ENCODE measurements around the gene DKK3.

The DKK3 gene

DNA sequence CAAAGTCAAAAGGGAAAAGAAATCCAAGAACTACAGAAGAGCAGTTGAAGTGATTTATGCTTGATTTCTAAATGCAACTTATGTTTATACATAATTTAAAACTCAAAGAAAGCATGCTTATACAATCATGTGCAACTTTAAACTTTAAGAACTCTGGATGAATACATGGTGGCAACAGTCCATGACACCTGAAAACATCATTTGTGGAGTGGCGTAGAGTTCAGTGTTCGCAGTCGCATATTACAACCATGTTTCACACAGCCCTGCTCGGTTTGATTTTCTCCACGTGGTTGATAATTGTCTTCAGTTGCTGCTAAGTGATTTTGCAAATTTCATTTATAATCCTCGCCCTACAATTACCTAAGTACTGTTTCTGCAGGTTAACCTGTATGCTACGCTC lies 45.4 kb downstream of the DKK3 start:
- TF ChIP-seq EZH2phosphoT487 (conservative IDR thresholded peaks at IDR 0.05; ENCODE audit: low read length) = no peak
- TF ChIP-seq, protein P1, sequence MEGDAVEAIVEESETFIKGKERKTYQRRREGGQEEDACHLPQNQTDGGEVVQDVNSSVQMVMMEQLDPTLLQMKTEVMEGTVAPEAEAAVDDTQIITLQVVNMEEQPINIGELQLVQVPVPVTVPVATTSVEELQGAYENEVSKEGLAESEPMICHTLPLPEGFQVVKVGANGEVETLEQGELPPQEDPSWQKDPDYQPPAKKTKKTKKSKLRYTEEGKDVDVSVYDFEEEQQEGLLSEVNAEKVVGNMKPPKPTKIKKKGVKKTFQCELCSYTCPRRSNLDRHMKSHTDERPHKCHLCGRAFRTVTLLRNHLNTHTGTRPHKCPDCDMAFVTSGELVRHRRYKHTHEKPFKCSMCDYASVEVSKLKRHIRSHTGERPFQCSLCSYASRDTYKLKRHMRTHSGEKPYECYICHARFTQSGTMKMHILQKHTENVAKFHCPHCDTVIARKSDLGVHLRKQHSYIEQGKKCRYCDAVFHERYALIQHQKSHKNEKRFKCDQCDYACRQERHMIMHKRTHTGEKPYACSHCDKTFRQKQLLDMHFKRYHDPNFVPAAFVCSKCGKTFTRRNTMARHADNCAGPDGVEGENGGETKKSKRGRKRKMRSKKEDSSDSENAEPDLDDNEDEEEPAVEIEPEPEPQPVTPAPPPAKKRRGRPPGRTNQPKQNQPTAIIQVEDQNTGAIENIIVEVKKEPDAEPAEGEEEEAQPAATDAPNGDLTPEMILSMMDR (IDR thresholded peaks at IDR 0.05; ENCODE audit: insufficient read depth, low read length, poor library complexity, severe bottlenecking) = no peak
- no peaks in the 10 kb centered on the region for H3K36me3 ChIP-seq (ENCODE audit: low read length)
- no peaks in the 10 kb centered on the region for H3K27me3 ChIP-seq (ENCODE audit: low read length)
- H4K20me1 ChIP-seq (ENCODE audit: low read depth, low read length) = no peaks in the 10 kb centered on the region
- no peaks in the 10 kb centered on the region for H3K79me2 ChIP-seq (ENCODE audit: insufficient read depth, low read length)
- no peak overlapping the region for H3K9ac ChIP-seq (ENCODE audit: low read length)
- H2AFZ ChIP-seq (ENCODE audit: low read depth, low read length, severe bottlenecking) = no peak overlapping the region
- H3K27ac ChIP-seq (ENCODE audit: low read depth, low read length) = no peak overlapping the region
- no peak overlapping the region for H3K4me2 ChIP-seq (ENCODE audit: low read depth, low read length, poor library complexity, severe bottlenecking)
- H3K4me3 ChIP-seq (ENCODE audit: insufficient read depth, low read length, poor library complexity, severe bottlenecking) = no peak overlapping the region
- H3K9me2 ChIP-seq (replicated peaks; ENCODE audit: insufficient read depth, low read length) = no peaks in the 10 kb centered on the region
- H3K9me3 ChIP-seq (ENCODE audit: insufficient read depth, low read length) = no peaks in the 10 kb centered on the region
- no peaks in the 10 kb centered on the region for H3F3A ChIP-seq (ENCODE audit: insufficient read depth)

DNA sequence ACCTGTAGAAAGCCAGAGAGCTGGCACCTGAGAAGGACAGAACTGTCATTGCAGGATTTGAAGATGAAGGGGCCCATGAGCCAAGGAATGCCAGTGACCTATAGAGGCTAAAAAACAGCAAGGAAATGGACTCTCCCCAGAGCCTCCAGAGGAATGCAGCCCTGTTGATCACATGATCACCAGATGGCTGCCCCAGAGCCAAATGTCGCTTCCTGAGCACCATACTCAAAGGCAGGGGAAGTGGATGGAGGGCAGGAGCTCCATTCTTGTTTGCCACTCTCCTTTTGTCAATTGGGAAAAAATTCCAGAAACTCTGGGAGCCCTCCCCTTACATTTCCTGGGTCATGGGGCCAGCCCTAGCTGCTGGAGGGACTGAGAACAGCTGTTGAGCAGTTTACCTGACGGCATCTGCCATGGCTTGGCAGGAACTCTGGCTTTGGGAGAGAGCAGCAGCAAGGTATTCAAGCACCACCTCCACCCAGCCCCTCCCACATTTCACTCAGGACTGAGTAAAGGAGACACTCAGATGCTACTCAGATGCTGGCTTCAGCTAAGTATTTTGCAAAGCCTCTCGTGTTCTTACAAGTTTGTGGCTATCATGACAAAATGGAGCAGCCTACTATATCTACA lies 46.9 kb downstream of the DKK3 start:
- Histone ChIP-seq H3K27me3 (ENCODE audit: low read length) (no peaks in the 10 kb centered on the region), H4K20me1 (ENCODE audit: low read depth, low read length) (no peaks in the 10 kb centered on the region), H3K9me2 (replicated peaks; ENCODE audit: insufficient read depth, low read length) (no peaks in the 10 kb centered on the region), H3K79me2 (ENCODE audit: insufficient read depth, low read length) (no peaks in the 10 kb centered on the region), H3F3A (ENCODE audit: insufficient read depth) (no peaks in the 10 kb centered on the region), H3K27ac (ENCODE audit: low read depth, low read length) (no peak overlapping the region), H3K4me2 (ENCODE audit: low read depth, low read length, poor library complexity, severe bottlenecking) (no peak overlapping the region), H2AFZ (ENCODE audit: low read depth, low read length, severe bottlenecking) (no peak overlapping the region), H3K4me3 (ENCODE audit: insufficient read depth, low read length, poor library complexity, severe bottlenecking) (no peak overlapping the region), H3K9ac (ENCODE audit: low read length) (no peak overlapping the region), H3K9me3 (ENCODE audit: insufficient read depth, low read length) (no peaks in the 10 kb centered on the region), H3K36me3 (ENCODE audit: low read length) (peaks cover 8% of the 10 kb centered on the region)
- no peak for TF ChIP-seq EZH2phosphoT487 (conservative IDR thresholded peaks at IDR 0.05; ENCODE audit: low read length)
- TF ChIP-seq, protein P1 (IDR thresholded peaks at IDR 0.05; ENCODE audit: insufficient read depth, low read length, poor library complexity, severe bottlenecking) = no peak

DNA sequence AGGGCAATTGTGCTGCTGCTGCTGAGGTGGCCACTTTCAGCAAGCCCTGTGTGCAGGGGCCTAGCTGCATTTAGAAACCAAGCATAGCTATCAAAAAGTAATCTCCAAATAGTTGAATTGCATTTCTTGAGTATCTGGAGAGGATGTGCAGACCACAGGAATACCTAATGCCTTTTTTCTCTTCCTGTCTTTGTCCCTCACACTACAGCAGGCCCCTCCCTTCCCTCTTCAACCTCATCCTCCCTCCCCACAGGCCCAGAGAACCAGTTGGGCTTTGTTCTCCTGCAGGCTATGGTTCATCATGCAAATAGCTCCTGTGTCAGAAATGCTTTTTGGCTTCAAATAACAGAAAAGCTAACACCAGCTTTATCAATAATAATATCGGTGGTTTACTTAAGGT lies 47.7 kb downstream of the DKK3 start:
- Histone ChIP-seq H2AFZ (ENCODE audit: low read depth, low read length, severe bottlenecking) (no peak overlapping the region), H3K79me2 (ENCODE audit: insufficient read depth, low read length) (no peaks in the 10 kb centered on the region), H3K9me3 (ENCODE audit: insufficient read depth, low read length) (no peaks in the 10 kb centered on the region), H3K9me2 (replicated peaks; ENCODE audit: insufficient read depth, low read length) (no peaks in the 10 kb centered on the region), H3K9ac (ENCODE audit: low read length) (no peak overlapping the region), H3K36me3 (ENCODE audit: low read length) (peaks cover 8% of the 10 kb centered on the region), H3K27me3 (ENCODE audit: low read length) (no peaks in the 10 kb centered on the region), H3F3A (ENCODE audit: insufficient read depth) (no peaks in the 10 kb centered on the region), H4K20me1 (ENCODE audit: low read depth, low read length) (no peaks in the 10 kb centered on the region), H3K4me2 (ENCODE audit: low read depth, low read length, poor library complexity, severe bottlenecking) (no peak overlapping the region), H3K4me3 (ENCODE audit: insufficient read depth, low read length, poor library complexity, severe bottlenecking) (no peak overlapping the region), H3K27ac (ENCODE audit: low read depth, low read length) (no peak overlapping the region)
- TF ChIP-seq, protein P1 (IDR thresholded peaks at IDR 0.05; ENCODE audit: insufficient read depth, low read length, poor library complexity, severe bottlenecking) = no peak
- no peak for TF ChIP-seq EZH2phosphoT487 (conservative IDR thresholded peaks at IDR 0.05; ENCODE audit: low read length)
